ENCODE data around the gene RPS15A.
A peak's percentile ranks its signal among the peaks of the same experiment; 100 is the strongest.
"Not testable (repeated sequence)": the region's sequence is repeated elsewhere in the genome, so short reads cannot be mapped to it uniquely, and the experiment has no call there.

RPS15A gene

GRCh38 chr16:18797746-18798145, 7.6 kb upstream of the RPS15A start:
- no peak for DNase-seq (ENCODE audit: low read depth, low spot score)
- no peaks in the 10 kb centered on the region for H3K4me1 ChIP-seq (ENCODE audit: control insufficient read depth, insufficient read depth, low read length)
- no peaks in the 10 kb centered on the region for H3K9me3 ChIP-seq (ENCODE audit: control insufficient read depth, insufficient read depth, low read length)
- WGBS (ENCODE audit: insufficient coverage, insufficient read length), result no CpG with 5 or more reads among the region's 4 CpGs
- H3K4me3 ChIP-seq (ENCODE audit: low read length), result no peak overlapping the region
- H3K27me3 ChIP-seq (ENCODE audit: control insufficient read depth, insufficient read depth, low read length), result no peaks in the 10 kb centered on the region
- H3K36me3 ChIP-seq (ENCODE audit: control insufficient read depth, insufficient read depth, low read length), result peaks cover 13% of the 10 kb centered on the region; the same call in 1 of the 2 replicates
- H3K27ac ChIP-seq (ENCODE audit: low read length), result no peak overlapping the region

DNA sequence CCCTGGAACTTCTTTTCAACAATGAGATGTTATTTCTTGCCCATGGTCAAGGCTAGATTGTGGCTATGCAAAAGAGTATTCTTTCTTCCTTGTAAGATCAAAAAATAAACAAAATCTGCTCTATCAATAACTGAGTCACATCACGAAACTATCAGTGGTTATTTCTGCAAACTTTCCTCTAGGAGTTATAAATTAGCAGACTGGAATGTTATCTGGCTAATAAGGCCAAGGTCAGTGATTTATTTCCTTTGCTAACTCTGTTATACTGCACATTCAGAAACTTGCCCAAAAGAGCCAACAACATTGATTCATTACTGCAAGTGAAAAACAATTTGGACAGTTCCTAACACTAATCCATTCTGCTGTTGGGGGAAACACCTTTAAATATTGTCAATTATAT, 6.2 kb upstream of the RPS15A start:
- H3K9me3 ChIP-seq (ENCODE audit: control insufficient read depth, insufficient read depth, low read length), result no peaks in the 10 kb centered on the region
- no peaks in the 10 kb centered on the region for H3K27me3 ChIP-seq (ENCODE audit: control insufficient read depth, insufficient read depth, low read length)
- no peak overlapping the region for H3K4me3 ChIP-seq (ENCODE audit: low read length)
- no peaks in the 10 kb centered on the region for H3K4me1 ChIP-seq (ENCODE audit: control insufficient read depth, insufficient read depth, low read length)
- H3K36me3 ChIP-seq (ENCODE audit: control insufficient read depth, insufficient read depth, low read length), result peaks cover 15% of the 10 kb centered on the region; the same call in 1 of the 2 replicates
- no CpG with 5 or more reads among the region's 1 CpG for WGBS (ENCODE audit: insufficient coverage, insufficient read length)
- DNase-seq (ENCODE audit: low read depth, low spot score), result no peak
- H3K27ac ChIP-seq (ENCODE audit: low read length), result no peak overlapping the region

GRCh38 chr16:18792836-18793433, 2.8 kb upstream of the RPS15A start:
- Histone ChIP-seq H3K36me3 (ENCODE audit: control insufficient read depth, insufficient read depth, low read length) (peaks cover 18% of the 10 kb centered on the region; the same call in 1 of the 2 replicates), H3K27ac (ENCODE audit: low read length) (no peak overlapping the region), H3K4me3 (ENCODE audit: low read length) (no peak overlapping the region), H3K9me3 (ENCODE audit: control insufficient read depth, insufficient read depth, low read length) (no peaks in the 10 kb centered on the region), H3K4me1 (ENCODE audit: control insufficient read depth, insufficient read depth, low read length) (no peaks in the 10 kb centered on the region; the same call in 1 of the 2 replicates), H3K27me3 (ENCODE audit: control insufficient read depth, insufficient read depth, low read length) (no peaks in the 10 kb centered on the region)
- DNase-seq (ENCODE audit: low read depth, low spot score), result no peak
- no CpG with 5 or more reads among the region's 11 CpGs for WGBS (ENCODE audit: insufficient coverage, insufficient read length)

DNA sequence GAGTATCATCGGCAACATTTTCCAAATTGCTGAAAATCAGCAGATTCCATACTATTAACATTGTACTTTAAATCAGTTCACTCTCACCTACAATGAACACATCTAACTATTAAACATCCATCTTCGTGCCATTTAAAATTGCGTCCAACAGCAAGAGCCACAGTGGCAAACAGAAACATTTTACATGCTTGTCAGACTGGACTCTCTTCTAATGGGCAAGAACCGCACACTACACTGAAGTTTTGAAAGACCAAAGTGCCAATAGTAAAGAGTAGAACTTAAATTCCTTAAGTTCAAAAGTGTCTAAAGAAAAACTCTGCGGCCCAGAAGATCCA, 652 bp downstream of the RPS15A start:
- Histone ChIP-seq H3K27me3 (ENCODE audit: control insufficient read depth, insufficient read depth, low read length) (no peaks in the 10 kb centered on the region), H3K27ac (ENCODE audit: low read length) (no peak overlapping the region), H3K4me1 (ENCODE audit: control insufficient read depth, insufficient read depth, low read length) (no peaks in the 10 kb centered on the region; the same call in 1 of the 2 replicates), H3K36me3 (ENCODE audit: control insufficient read depth, insufficient read depth, low read length) (peaks cover 37% of the 10 kb centered on the region; the same call in 1 of the 2 replicates), H3K9me3 (ENCODE audit: control insufficient read depth, insufficient read depth, low read length) (no peaks in the 10 kb centered on the region), H3K4me3 (ENCODE audit: low read length) (peak overlapping the region; percentile 75)
- WGBS (ENCODE audit: insufficient coverage, insufficient read length), result no CpG with 5 or more reads among the region's 5 CpGs
- no peak for DNase-seq (ENCODE audit: low read depth, low spot score)

DNA sequence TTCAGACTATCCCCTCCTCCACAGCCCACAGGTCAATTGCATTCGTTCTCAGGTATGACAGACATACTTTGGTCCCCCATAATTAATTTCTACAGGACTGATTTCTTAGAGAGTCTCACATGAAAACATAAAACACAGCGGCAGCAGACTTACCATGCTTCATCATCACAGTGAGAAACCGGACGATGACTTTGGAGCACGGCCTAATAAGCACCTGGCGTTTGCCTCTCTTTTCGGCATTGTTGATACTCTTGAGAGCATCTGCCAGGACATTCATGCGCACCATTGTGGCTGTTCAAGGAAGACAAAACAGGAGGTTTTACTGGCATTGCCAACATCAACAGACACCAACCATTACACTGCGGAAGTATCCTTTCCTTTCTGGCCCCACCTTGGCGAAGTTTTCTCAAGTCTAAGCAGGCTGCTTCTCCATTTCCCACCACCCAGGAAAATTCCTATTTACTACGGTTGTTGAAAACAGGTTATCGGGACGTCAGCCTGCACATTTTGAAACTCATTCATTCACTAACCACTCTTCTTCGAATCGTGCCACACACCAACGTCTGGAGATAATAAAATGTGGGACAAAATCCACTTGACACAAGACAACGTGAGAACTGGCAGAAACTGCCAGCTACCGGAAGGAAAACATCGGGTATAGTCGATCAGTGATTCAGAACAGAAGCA, 1.2 kb downstream of the RPS15A start:
- no peak overlapping the region for H3K27ac ChIP-seq (ENCODE audit: low read length)
- no peaks in the 10 kb centered on the region for H3K27me3 ChIP-seq (ENCODE audit: control insufficient read depth, insufficient read depth, low read length)
- H3K4me1 ChIP-seq (ENCODE audit: control insufficient read depth, insufficient read depth, low read length), result no peaks in the 10 kb centered on the region; the same call in 1 of the 2 replicates
- peak overlapping the region; percentile 75 for H3K4me3 ChIP-seq (ENCODE audit: low read length)
- no peaks in the 10 kb centered on the region for H3K9me3 ChIP-seq (ENCODE audit: control insufficient read depth, insufficient read depth, low read length)
- peaks cover 36% of the 10 kb centered on the region for H3K36me3 ChIP-seq (ENCODE audit: control insufficient read depth, insufficient read depth, low read length)
- no CpG with 5 or more reads among the region's 20 CpGs for whole genome bisulfite sequencing (ENCODE audit: insufficient coverage, insufficient read length)
- DNase-seq (ENCODE audit: low read depth, low spot score), result no peak

- DNase-seq (ENCODE audit: low read depth, low spot score), result no peak
- Histone ChIP-seq H3K27me3 (ENCODE audit: control insufficient read depth, insufficient read depth, low read length) (no peaks in the 10 kb centered on the region), H3K4me1 (ENCODE audit: control insufficient read depth, insufficient read depth, low read length) (no peaks in the 10 kb centered on the region; the same call in 1 of the 2 replicates), H3K9me3 (ENCODE audit: control insufficient read depth, insufficient read depth, low read length) (no peaks in the 10 kb centered on the region), H3K4me3 (ENCODE audit: low read length) (no peak overlapping the region), H3K36me3 (ENCODE audit: control insufficient read depth, insufficient read depth, low read length) (peaks cover 39% of the 10 kb centered on the region), H3K27ac (ENCODE audit: low read length) (no peak overlapping the region)
- WGBS (ENCODE audit: insufficient coverage, insufficient read length), result no CpG with 5 or more reads among the region's 8 CpGs
Observed at GRCh38 chr16:18784917-18785623, 5.1 kb downstream of the RPS15A start.

DNA sequence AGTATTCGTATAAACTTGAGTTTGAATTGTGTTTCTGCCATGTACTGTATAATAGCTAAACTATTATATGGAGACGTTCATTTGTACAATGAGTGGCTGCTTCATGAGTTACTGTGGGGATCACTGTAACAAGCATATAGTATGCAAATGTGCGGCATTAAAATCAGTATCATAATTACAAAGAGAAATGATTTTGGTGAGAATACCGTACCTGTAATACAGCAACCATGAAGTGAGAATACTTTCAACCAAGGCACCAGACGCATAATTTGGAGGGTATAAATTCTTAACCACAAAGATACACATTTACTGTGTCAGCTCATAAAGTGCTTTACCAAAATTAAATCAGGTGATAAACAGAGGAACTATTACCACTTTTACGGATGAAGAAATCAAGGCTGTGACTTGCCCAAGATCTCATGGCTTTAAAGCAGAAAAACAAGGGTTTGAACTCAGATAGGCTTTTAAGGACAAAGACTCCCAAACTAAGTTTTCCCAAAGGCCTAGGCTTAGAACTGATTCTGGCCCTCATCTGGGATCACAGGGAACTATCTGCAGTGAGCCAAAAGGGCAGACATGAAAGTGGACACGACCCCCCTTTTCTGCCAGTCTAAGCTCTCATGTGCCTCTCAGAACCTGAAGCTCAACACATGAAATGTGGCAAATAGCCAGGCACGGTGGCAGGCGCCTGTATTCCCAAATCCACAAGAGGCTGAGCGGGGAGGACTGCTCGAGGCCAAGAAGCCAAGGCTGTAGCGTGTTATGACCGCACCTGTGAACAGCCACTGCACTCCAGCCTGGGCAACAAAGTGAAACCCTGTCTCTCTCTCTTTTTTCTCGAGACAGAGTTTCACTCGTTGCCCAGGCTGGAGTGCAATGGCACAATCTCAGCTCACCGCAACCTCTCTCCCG, 6.4 kb downstream of the RPS15A start:
- Histone ChIP-seq H3K4me3 (ENCODE audit: low read length) (no peak overlapping the region), H3K9me3 (ENCODE audit: control insufficient read depth, insufficient read depth, low read length) (no peaks in the 10 kb centered on the region), H3K27me3 (ENCODE audit: control insufficient read depth, insufficient read depth, low read length) (no peaks in the 10 kb centered on the region), H3K27ac (ENCODE audit: low read length) (no peak overlapping the region), H3K4me1 (ENCODE audit: control insufficient read depth, insufficient read depth, low read length) (no peaks in the 10 kb centered on the region; the same call in 1 of the 2 replicates), H3K36me3 (ENCODE audit: control insufficient read depth, insufficient read depth, low read length) (peaks cover 39% of the 10 kb centered on the region)
- no peak for DNase-seq (ENCODE audit: low read depth, low spot score)
- no CpG with 5 or more reads among the region's 17 CpGs for WGBS (ENCODE audit: insufficient coverage, insufficient read length)

- WGBS (ENCODE audit: insufficient coverage, insufficient read length), result no CpG with 5 or more reads among the region's 8 CpGs
- Histone ChIP-seq H3K27me3 (ENCODE audit: control insufficient read depth, insufficient read depth, low read length) (no peaks in the 10 kb centered on the region), H3K4me3 (ENCODE audit: low read length) (no peak overlapping the region), H3K9me3 (ENCODE audit: control insufficient read depth, insufficient read depth, low read length) (no peaks in the 10 kb centered on the region), H3K4me1 (ENCODE audit: control insufficient read depth, insufficient read depth, low read length) (no peaks in the 10 kb centered on the region), H3K27ac (ENCODE audit: low read length) (no peak overlapping the region), H3K36me3 (ENCODE audit: control insufficient read depth, insufficient read depth, low read length) (peaks cover 35% of the 10 kb centered on the region)
- DNase-seq (ENCODE audit: low read depth, low spot score), result no peak
Observed at GRCh38 chr16:18782697-18783429, 7.3 kb downstream of the RPS15A start.

- not testable (repeated sequence) for DNase-seq (ENCODE audit: low read depth, low spot score); H3K27me3 ChIP-seq (ENCODE audit: control insufficient read depth, insufficient read depth, low read length); H3K4me1 ChIP-seq (ENCODE audit: control insufficient read depth, insufficient read depth, low read length); H3K27ac ChIP-seq (ENCODE audit: low read length); H3K9me3 ChIP-seq (ENCODE audit: control insufficient read depth, insufficient read depth, low read length); H3K4me3 ChIP-seq (ENCODE audit: low read length)
- no CpG with 5 or more reads among the region's 6 CpGs for WGBS (ENCODE audit: insufficient coverage, insufficient read length)
- H3K36me3 ChIP-seq (ENCODE audit: control insufficient read depth, insufficient read depth, low read length), result peaks cover 30% of the 10 kb centered on the region
Observed at GRCh38 chr16:18781232-18781631, 8.9 kb downstream of the RPS15A start.
